ENCODE measurements around the gene THOC5. TPM values are rescaled to one million over a fixed set of nuclear protein-coding genes. Genes with fewer than 3 reads are reported as not detected.

Gene THOC5
- total RNA-seq, 1 donor from 2014 or later = 43.8 TPM

- H3K4me1 ChIP-seq (ENCODE audit: control insufficient read depth in 3 of 3, insufficient read depth in 3 of 3, low read length in 3 of 3) = no peaks in the 10 kb centered on the region
- H3K36me3 ChIP-seq (ENCODE audit: control insufficient read depth in 3 of 3, insufficient read depth in 3 of 3, low read length in 3 of 3) = no peaks in the 10 kb centered on the region
- no peaks in the 10 kb centered on the region for H3K9me3 ChIP-seq (ENCODE audit: control insufficient read depth in 3 of 3, low read length in 3 of 3)
- peaks cover 3 to 9% (median 8%) of the 10 kb centered on the region in 3 donors for H3K27me3 ChIP-seq (ENCODE audit: control insufficient read depth in 3 of 3, insufficient read depth in 3 of 3, low read length in 3 of 3)
- no peak overlapping the region for H3K27ac ChIP-seq (ENCODE audit: low read depth, low read length)
- H3K9ac ChIP-seq (ENCODE audit: low read depth in 1 of 3, low read length in 3 of 3) = no peak overlapping the region
- no peak overlapping the region for H3K4me3 ChIP-seq (ENCODE audit: low read length in 3 of 3)
Measured at GRCh38 chr22:29487426-29487986, 66.1 kb downstream of the THOC5 start.

DNA sequence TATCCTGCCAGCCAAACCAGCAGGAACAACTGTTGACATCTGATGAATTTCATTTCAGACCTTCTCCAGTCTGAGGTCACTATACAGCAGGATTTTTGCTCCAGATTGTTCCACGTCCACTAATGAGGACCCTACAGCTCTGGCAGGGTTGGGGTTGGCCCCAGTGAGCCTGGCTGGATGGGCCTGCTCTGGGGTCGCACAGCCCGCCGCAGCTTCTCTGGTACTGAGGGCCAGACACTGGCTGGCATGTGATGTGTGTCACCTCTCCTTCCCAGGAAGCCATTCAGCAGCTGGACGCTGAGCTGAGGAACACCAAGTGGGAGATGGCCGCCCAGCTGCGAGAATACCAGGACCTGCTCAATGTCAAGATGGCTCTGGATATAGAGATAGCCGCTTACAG is 68.1 kb downstream of the THOC5 start:
- H3K36me3 ChIP-seq (ENCODE audit: control insufficient read depth in 3 of 3, insufficient read depth in 3 of 3, low read length in 3 of 3) = no peaks in the 10 kb centered on the region
- H3K27ac ChIP-seq (ENCODE audit: low read depth, low read length) = no peak overlapping the region
- peaks cover 2 to 9% (median 6%) of the 10 kb centered on the region in 3 donors for H3K4me1 ChIP-seq (ENCODE audit: control insufficient read depth in 3 of 3, insufficient read depth in 3 of 3, low read length in 3 of 3)
- H3K4me3 ChIP-seq (ENCODE audit: low read length in 3 of 3) = no peak overlapping the region
- H3K9ac ChIP-seq (ENCODE audit: low read depth in 1 of 3, low read length in 3 of 3) = no peak overlapping the region
- H3K27me3 ChIP-seq (ENCODE audit: control insufficient read depth in 3 of 3, insufficient read depth in 3 of 3, low read length in 3 of 3) = peaks cover 23 to 30% (median 28%) of the 10 kb centered on the region in 3 donors
- H3K9me3 ChIP-seq (ENCODE audit: control insufficient read depth in 3 of 3, low read length in 3 of 3) = no peaks in the 10 kb centered on the region

- Histone ChIP-seq H3K9me3 (ENCODE audit: control insufficient read depth in 3 of 3, low read length in 3 of 3) (no peaks in the 10 kb centered on the region), H3K4me1 (ENCODE audit: control insufficient read depth in 3 of 3, insufficient read depth in 3 of 3, low read length in 3 of 3) (peaks cover 5 to 13% (median 8%) of the 10 kb centered on the region in 3 donors), H3K27ac (ENCODE audit: low read depth, low read length) (no peak overlapping the region), H3K9ac (ENCODE audit: low read depth in 1 of 3, low read length in 3 of 3) (no peak overlapping the region), H3K36me3 (ENCODE audit: control insufficient read depth in 3 of 3, insufficient read depth in 3 of 3, low read length in 3 of 3) (no peaks in the 10 kb centered on the region), H3K27me3 (ENCODE audit: control insufficient read depth in 3 of 3, insufficient read depth in 3 of 3, low read length in 3 of 3) (peaks cover 32 to 37% (median 36%) of the 10 kb centered on the region in 3 donors), H3K4me3 (ENCODE audit: low read length in 3 of 3) (no peak overlapping the region)
Measured at GRCh38 chr22:29484642-29485041, 68.9 kb downstream of the THOC5 start.

DNA sequence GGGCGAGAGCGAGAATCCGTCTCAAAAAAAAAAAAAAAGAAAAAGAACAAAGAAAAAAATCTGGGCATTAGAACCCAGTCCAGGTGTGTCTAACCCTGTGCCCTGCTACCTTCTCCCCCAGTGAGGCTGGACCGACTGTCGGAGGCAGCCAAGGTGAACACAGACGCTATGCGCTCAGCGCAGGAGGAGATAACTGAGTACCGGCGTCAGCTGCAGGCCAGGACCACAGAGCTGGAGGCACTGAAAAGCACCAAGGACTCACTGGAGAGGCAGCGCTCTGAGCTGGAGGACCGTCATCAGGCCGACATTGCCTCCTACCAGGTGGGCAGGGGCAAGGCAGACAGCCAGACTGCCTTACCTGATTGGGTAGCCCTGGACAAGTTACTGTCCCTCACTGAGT is 70.3 kb downstream of the THOC5 start:
- H3K27me3 ChIP-seq (ENCODE audit: control insufficient read depth in 3 of 3, insufficient read depth in 3 of 3, low read length in 3 of 3) = peaks cover 41 to 50% (median 50%) of the 10 kb centered on the region in 3 donors
- H3K4me3 ChIP-seq (ENCODE audit: low read length in 3 of 3) = no peak overlapping the region
- H3K9ac ChIP-seq (ENCODE audit: low read depth in 1 of 3, low read length in 3 of 3) = no peak overlapping the region
- no peak overlapping the region for H3K27ac ChIP-seq (ENCODE audit: low read depth, low read length)
- peaks cover 5 to 13% (median 8%) of the 10 kb centered on the region in 3 donors for H3K4me1 ChIP-seq (ENCODE audit: control insufficient read depth in 3 of 3, insufficient read depth in 3 of 3, low read length in 3 of 3)
- no peaks in the 10 kb centered on the region for H3K36me3 ChIP-seq (ENCODE audit: control insufficient read depth in 3 of 3, insufficient read depth in 3 of 3, low read length in 3 of 3)
- no peaks in the 10 kb centered on the region for H3K9me3 ChIP-seq (ENCODE audit: control insufficient read depth in 3 of 3, low read length in 3 of 3)

GRCh38 chr22:29482726-29483125 is 70.8 kb downstream of the THOC5 start:
- H3K4me1 ChIP-seq (ENCODE audit: control insufficient read depth in 3 of 3, insufficient read depth in 3 of 3, low read length in 3 of 3) = peaks cover 7 to 13% (median 8%) of the 10 kb centered on the region in 3 donors
- H3K9me3 ChIP-seq (ENCODE audit: control insufficient read depth in 3 of 3, low read length in 3 of 3) = no peaks in the 10 kb centered on the region
- no peak overlapping the region for H3K27ac ChIP-seq (ENCODE audit: low read depth, low read length)
- peaks cover 41 to 56% (median 55%) of the 10 kb centered on the region in 3 donors for H3K27me3 ChIP-seq (ENCODE audit: control insufficient read depth in 3 of 3, insufficient read depth in 3 of 3, low read length in 3 of 3)
- H3K4me3 ChIP-seq (ENCODE audit: low read length in 3 of 3) = no peak overlapping the region
- no peaks in the 10 kb centered on the region for H3K36me3 ChIP-seq (ENCODE audit: control insufficient read depth in 3 of 3, insufficient read depth in 3 of 3, low read length in 3 of 3)
- no peak overlapping the region for H3K9ac ChIP-seq (ENCODE audit: low read depth in 1 of 3, low read length in 3 of 3)

DNA sequence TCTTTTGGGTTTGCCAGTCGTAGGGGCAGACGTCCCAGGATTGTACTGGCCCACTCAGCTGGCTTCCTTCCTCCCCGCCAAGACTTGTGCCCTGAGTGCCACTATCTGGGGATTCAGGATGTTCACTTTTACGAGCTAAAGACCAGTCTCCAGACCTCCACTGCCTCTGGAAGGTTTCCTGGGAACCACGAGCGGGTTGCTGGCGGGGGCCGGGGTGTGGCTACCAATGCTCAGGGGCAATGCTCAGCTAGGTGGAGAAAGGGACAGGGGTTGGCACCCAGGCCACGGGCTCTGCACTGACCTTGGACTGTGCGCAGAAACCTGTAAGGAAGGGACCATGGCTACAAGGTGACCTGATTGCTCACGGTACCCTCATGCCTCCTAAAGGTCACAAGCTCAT is 71.3 kb downstream of the THOC5 start:
- H3K9ac ChIP-seq (ENCODE audit: low read depth in 1 of 3, low read length in 3 of 3) = no peak overlapping the region

DNA sequence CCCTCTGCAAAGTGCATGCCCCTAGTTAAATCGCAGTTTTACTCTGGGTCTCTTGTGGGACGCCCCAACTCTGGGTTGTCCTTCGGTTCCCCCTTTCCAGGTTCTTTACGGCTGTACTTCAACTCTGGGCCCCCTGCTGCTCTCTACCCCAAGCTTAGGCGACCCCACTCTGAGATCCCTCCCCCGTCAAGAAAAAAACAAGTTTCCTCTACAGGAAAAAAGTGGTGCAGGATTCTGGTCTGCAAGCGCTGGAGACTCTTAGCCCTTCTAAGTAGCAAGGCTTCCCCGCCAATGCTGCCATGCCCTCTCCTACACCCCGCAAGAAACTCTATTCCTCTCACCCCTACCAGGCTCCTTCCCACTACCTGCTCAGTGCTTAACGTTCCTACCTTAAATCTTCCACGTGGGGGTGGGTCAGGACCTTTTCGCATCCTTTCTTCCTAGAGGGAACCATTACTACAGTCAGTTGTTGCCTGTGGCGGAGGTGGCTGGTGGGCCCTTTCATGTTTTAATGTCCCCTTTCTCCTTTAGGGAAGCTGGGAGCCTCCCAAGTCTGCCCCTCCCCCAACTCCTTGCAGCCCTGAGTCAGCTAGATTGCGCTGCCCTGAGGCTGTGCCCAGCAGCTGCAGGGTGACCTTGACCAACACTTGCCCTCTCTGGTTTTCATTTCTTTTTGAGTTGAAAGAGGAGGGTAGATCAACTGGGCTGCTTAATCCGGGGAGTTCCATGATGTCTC is 72.1 kb downstream of the THOC5 start:
- H3K9me3 ChIP-seq (ENCODE audit: control insufficient read depth in 3 of 3, low read length in 3 of 3) = no peaks in the 10 kb centered on the region
- H3K4me3 ChIP-seq (ENCODE audit: low read length in 3 of 3) = no peak overlapping the region
- H3K27ac ChIP-seq (ENCODE audit: low read depth, low read length) = no peak overlapping the region
- peaks cover 41 to 68% (median 63%) of the 10 kb centered on the region in 3 donors for H3K27me3 ChIP-seq (ENCODE audit: control insufficient read depth in 3 of 3, insufficient read depth in 3 of 3, low read length in 3 of 3)
- peaks cover 7 to 13% (median 8%) of the 10 kb centered on the region in 3 donors for H3K4me1 ChIP-seq (ENCODE audit: control insufficient read depth in 3 of 3, insufficient read depth in 3 of 3, low read length in 3 of 3)
- H3K9ac ChIP-seq (ENCODE audit: low read depth in 1 of 3, low read length in 3 of 3) = no peak overlapping the region
- H3K36me3 ChIP-seq (ENCODE audit: control insufficient read depth in 3 of 3, insufficient read depth in 3 of 3, low read length in 3 of 3) = no peaks in the 10 kb centered on the region

More for the DNA sequence above, 71.3 kb downstream of the THOC5 start:
- peaks cover 41 to 60% (median 60%) of the 10 kb centered on the region in 3 donors for H3K27me3 ChIP-seq (ENCODE audit: control insufficient read depth in 3 of 3, insufficient read depth in 3 of 3, low read length in 3 of 3)
- no peaks in the 10 kb centered on the region for H3K36me3 ChIP-seq (ENCODE audit: control insufficient read depth in 3 of 3, insufficient read depth in 3 of 3, low read length in 3 of 3)
- no peaks in the 10 kb centered on the region for H3K9me3 ChIP-seq (ENCODE audit: control insufficient read depth in 3 of 3, low read length in 3 of 3)
- no peak overlapping the region for H3K27ac ChIP-seq (ENCODE audit: low read depth, low read length)
- peaks cover 7 to 13% (median 8%) of the 10 kb centered on the region in 3 donors for H3K4me1 ChIP-seq (ENCODE audit: control insufficient read depth in 3 of 3, insufficient read depth in 3 of 3, low read length in 3 of 3)
- no peak overlapping the region for H3K4me3 ChIP-seq (ENCODE audit: low read length in 3 of 3)

- H3K27ac ChIP-seq (ENCODE audit: low read depth, low read length) = no peak overlapping the region
- H3K36me3 ChIP-seq (ENCODE audit: control insufficient read depth in 3 of 3, insufficient read depth in 3 of 3, low read length in 3 of 3) = no peaks in the 10 kb centered on the region
- H3K9me3 ChIP-seq (ENCODE audit: control insufficient read depth in 3 of 3, low read length in 3 of 3) = no peaks in the 10 kb centered on the region
- H3K4me3 ChIP-seq (ENCODE audit: low read length in 3 of 3) = peak overlapping the region in 1 of 3 donors; percentile 45
- no peak overlapping the region for H3K9ac ChIP-seq (ENCODE audit: low read depth in 1 of 3, low read length in 3 of 3)
- H3K4me1 ChIP-seq (ENCODE audit: control insufficient read depth in 3 of 3, insufficient read depth in 3 of 3, low read length in 3 of 3) = peaks cover 7 to 13% (median 8%) of the 10 kb centered on the region in 3 donors
- H3K27me3 ChIP-seq (ENCODE audit: control insufficient read depth in 3 of 3, insufficient read depth in 3 of 3, low read length in 3 of 3) = peaks cover 45 to 71% (median 63%) of the 10 kb centered on the region in 3 donors
Measured at GRCh38 chr22:29480512-29481264, 72.9 kb downstream of the THOC5 start.

- H3K4me1 ChIP-seq (ENCODE audit: control insufficient read depth in 3 of 3, insufficient read depth in 3 of 3, low read length in 3 of 3) = peaks cover 7 to 13% (median 8%) of the 10 kb centered on the region in 3 donors
- no peak overlapping the region for H3K27ac ChIP-seq (ENCODE audit: low read depth, low read length)
- H3K27me3 ChIP-seq (ENCODE audit: control insufficient read depth in 3 of 3, insufficient read depth in 3 of 3, low read length in 3 of 3) = peaks cover 48 to 71% (median 63%) of the 10 kb centered on the region in 3 donors
- peak overlapping the region in 1 of 3 donors; percentile 45 for H3K4me3 ChIP-seq (ENCODE audit: low read length in 3 of 3)
- no peak overlapping the region for H3K9ac ChIP-seq (ENCODE audit: low read depth in 1 of 3, low read length in 3 of 3)
- no peaks in the 10 kb centered on the region for H3K9me3 ChIP-seq (ENCODE audit: control insufficient read depth in 3 of 3, low read length in 3 of 3)
- no peaks in the 10 kb centered on the region for H3K36me3 ChIP-seq (ENCODE audit: control insufficient read depth in 3 of 3, insufficient read depth in 3 of 3, low read length in 3 of 3)
Measured at GRCh38 chr22:29480262-29480511, 73.4 kb downstream of the THOC5 start.

Data from skeletal muscle tissue (tissue), 4 donors.